GM19239 (cell line): Measurements from ENCODE around the gene BACE2.

ENCODE experiments used
- DNase-seq: peaks from one replicate; pipeline ENCODE4 v3.0.0; 2011; ENCODE audit warnings: low spot score; ENCODE audit not compliant: insufficient read length
- FAIRE-seq: peaks from 2 replicates; lab custom pipeline; 2011; peaks lifted over from hg19 to GRCh38; lab: Jason Lieb, UNC

Gene BACE2

DNA sequence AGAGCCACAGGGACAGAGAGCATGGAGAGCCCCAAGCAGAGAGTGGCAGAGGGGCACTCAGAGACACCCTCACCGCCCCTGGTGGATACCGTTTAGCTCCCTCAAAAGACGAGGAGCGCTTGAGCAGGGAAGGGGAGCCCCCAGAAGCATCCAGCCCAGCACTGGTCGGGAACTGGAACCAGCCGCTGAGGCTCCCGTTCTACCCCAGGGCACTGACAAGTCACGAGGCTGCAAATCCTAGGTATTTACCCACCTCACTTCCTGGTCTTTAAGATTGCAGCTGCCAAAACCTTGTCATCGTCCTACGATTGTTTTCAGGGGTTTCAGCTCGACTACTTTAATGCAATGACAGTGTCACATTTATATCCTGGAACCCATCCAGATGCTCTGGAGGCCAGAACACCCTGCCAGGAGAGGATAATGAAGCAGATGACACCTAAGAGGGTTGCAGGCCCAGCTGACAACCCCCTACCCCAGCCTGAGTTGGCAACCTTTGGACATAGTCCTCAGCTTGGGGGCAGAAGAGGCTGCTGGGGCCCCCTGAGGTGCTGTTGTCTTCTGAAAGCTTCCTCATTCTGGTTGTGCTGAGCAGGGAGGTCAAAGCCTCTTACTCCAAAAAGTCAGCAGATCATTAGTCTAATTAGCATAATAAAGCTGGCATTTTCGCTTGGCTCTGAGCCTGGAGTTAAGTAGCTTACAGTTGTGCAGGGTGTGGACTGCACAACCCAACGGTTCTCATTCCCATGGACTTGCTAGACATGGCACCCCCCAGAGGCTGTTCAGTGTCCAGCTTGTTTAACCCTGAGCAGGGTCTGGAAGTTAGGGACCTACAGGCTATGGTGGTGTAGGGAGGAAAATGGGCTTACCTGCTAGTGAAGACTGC lies 20.6 kb upstream of the BACE2 start:
- no peak for DNase-seq
- FAIRE-seq: no peak

- FAIRE-seq: no peak
Measured at GRCh38 chr21:41147979-41148355, 20.0 kb upstream of the BACE2 start.

DNA sequence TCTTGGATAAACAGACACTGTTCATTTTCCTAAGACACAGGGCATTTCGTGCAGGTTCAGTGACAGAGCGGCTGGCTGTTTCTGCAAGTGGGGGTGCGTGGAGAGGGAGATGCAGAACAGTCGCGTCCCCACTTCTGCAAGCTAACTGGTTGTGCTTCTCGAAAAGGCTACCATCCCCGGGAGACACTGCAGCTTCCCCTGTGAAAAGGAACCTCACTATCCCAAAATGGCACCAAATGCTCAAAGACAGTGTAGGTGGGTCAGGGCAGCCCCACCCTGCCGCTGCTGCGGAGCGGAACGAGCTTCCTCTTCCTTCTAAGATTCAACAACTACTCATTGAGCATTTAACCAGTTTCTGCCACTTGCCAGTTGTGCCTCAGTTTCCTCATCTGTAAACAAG lies 19.2 kb upstream of the BACE2 start:
- no peak for FAIRE-seq

More at GRCh38 chr21:41147979-41148355, 20.0 kb upstream of the BACE2 start:
- no peak for DNase-seq

GRCh38 chr21:41149199-41149598 lies 18.8 kb upstream of the BACE2 start:
- FAIRE-seq (no peak), DNase-seq (no peak)

More for the DNA sequence above, 19.2 kb upstream of the BACE2 start:
- DNase-seq: no peak

DNA sequence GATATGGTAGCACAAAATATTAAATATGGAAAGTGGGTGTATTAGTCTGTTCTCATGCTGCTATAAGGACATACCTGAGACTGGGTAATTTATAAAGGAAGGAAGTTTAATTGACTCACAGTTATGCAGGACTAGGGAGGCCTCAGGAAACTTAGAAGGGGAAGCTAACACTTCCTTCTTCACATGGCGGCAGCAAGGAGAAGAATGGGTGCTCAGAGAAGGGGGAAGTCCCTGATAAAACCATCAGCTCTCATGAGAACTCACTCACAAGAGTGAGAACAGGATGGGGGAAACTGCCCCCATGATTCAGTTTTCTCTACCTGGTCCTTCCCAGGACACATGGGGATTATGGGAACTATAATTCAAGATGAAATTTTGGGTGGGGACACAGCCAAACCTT lies 15.8 kb upstream of the BACE2 start:
- no peak for DNase-seq
- no peak for FAIRE-seq

GRCh38 chr21:41153443-41153842 lies 14.5 kb upstream of the BACE2 start:
- DNase-seq: no peak
- no peak for FAIRE-seq

DNA sequence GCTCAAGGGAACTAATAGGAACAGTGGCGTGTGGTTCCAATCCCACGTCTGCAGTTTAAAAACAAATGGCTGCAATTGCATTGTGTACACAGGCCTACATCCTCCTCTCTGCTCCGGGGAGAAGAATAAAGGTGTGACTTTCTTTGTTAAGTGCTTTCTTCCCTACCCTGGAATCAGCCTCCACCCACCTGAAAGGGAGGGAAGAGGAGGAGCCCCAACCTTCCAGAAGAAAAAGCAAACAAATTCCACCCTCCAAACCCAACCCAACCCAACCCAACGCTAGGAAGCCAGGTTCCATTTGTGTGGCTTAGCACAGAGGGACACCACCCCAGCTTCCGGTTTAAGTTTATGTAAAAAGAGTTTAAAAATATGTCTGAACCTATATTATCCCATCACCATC lies 11.8 kb upstream of the BACE2 start:
- FAIRE-seq (no peak), DNase-seq (no peak)

- DNase-seq: no peak
- FAIRE-seq: no peak
Measured at GRCh38 chr21:41158026-41158425, 9.9 kb upstream of the BACE2 start.

DNA sequence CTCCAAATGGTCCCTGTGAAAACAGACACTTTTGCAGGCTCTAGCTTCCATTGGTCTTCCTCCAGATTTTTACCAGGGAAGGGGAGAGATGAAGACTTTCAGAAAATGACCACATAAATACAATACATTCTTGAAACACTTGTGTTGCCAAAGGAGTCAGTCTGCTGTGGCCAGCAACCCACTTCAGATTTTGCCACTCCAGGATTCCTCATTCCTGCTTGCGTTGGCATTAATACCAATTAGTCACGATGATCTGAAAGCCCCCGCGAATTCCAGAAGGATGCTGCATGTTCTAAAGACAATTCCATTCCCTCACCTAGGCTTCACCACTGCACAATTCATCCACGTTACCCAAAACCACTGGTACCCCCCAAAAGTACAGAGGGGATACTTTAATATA lies 7.9 kb upstream of the BACE2 start:
- DNase-seq: no peak
- FAIRE-seq: no peak

DNA sequence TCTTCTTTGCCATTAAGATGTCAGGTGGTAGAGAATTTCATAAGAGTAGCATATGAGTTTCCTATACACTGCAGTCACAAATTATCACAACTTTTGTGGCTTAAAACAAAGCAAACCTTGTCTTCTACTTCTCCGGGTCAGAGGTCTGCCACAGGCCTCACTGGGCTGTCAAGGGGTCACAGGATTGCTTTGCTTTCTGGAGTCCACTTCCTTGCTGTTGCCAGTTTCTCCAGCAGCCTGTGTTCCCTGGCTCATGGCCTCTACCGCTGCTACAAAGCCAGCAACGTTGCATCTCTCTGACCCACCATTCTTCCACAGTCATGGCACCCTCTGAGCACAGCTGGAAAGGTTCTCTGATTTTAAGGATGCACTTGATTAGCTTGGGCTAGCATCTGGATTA lies 6.5 kb upstream of the BACE2 start:
- no peak for FAIRE-seq
- DNase-seq: no peak

GRCh38 chr21:41162096-41162495 lies 5.9 kb upstream of the BACE2 start:
- no peak for DNase-seq
- no peak for FAIRE-seq

- FAIRE-seq (no peak), DNase-seq (no peak)
Measured at GRCh38 chr21:41163091-41163490, 4.9 kb upstream of the BACE2 start.

DNA sequence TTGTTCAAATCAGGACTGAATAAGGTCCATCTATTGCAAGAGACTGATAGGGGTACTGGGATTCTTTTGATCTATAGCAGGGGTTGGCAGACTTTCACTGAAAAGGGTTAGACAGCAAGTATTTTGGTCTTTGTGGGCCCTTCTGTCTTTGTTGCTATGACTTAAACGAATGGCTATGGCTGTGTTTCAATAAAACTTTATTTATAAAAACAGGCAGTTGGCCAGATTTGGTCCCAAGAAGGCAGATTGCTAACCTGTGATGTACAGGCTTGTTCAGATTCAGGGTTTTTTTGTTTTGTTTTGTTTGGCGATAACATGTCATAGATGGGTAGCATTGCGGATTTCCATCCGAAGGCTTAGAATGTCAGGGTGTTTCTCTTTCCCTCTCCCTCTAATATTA lies 3.9 kb upstream of the BACE2 start:
- no peak for FAIRE-seq
- no peak for DNase-seq

GRCh38 chr21:41164981-41165655 lies 2.8 kb upstream of the BACE2 start:
- DNase-seq (no peak), FAIRE-seq (no peak)

- no peak for DNase-seq
- FAIRE-seq: no peak
Measured at GRCh38 chr21:41166884-41167283, 1.1 kb upstream of the BACE2 start.

GRCh38 chr21:41168391-41169257 lies 664 bp downstream of the BACE2 start:
- FAIRE-seq (no peak), DNase-seq (no peak)

DNA sequence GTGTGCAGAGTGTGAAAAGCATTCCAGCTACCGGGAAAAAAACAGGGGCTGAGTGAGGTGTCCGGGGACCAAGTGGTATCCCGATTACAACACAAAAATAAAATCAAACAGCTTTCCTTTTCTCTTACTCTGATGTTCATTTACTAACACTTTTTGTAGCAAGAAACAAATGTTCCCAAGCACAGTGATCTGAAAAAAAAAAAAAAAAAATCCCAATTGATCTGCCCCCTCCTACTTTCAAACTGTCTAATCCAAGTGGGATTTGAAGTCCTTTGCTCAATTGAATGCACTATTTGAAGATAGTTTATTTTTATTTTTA lies 1.3 kb downstream of the BACE2 start:
- DNase-seq (no peak), FAIRE-seq (no peak)

- FAIRE-seq: no peak
- no peak for DNase-seq
Measured at GRCh38 chr21:41169701-41170100, 1.7 kb downstream of the BACE2 start.

GRCh38 chr21:41170442-41170841 lies 2.5 kb downstream of the BACE2 start:
- peak; percentile 39 for DNase-seq
- FAIRE-seq: no peak

DNA sequence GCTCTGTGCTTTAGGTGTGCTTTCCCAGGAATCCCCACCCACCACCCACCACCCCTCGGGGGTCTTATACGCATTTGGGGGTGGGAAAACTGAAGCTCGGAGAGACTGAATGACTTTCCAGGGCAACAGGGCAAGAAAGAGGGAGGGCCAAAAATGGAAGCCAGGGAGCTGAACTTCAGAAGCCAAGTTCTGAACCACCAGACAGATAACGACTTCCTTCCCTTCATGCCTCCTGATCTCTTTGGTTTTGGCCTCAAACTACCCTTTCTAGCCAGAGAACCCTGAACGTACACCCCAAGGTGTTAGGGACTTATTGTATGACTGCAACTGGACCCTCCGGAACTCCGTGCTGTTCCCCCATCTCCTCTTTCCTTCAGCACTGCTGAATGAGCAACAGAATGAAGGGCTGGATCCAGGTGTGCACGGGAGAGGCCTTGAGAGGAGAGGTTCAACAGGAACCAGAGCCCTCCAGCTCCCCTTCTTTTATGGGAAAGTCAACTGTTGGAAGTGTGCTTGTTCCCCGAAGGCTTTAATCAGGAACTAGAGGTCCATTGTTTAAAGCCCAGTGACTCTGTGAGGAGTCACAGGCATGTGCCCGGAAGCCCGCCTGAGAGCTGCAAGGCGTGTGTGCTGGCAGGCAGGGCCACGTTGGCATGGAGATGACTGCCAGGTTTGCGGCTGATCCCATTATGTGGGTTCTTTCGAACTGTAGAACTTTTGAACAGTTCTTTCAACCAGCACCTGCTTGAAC lies 3.1 kb downstream of the BACE2 start:
- DNase-seq: no peak
- FAIRE-seq: no peak
